ENCODE results near the gene CDH4.

CDH4 gene

DNA sequence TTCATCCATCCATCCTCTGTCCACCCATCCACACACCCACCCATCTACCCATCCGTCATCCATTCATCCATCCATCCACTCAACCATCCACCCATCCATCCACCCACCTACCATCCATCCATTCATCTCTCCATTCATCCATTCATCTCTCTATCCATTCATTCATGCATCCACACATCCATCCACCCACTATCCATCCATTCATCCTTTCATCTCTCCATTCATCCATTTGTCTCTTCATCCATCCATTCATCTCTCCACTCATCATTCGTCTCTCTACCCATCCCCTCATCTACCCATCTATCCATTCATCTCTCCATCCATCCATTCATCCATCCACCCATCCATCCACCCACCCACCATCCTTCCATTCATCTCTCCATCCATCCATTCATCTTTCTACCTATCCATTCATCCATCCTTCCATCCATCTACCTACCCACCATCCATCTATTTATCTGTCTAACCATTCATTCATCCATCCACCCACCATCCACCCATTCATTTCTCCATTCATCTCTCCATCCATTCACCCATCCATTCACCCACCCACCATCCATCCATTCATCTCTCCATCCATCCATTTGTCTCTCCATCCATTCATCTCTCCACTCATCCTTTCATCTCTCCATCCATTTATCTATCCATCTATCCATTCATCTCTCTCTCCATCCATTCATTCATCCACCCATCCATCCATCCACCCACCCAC is 538.2 kb downstream of the CDH4 start:
- no peak for DNase-seq (ENCODE audit: low read depth)

GRCh38 chr20:61791995-61792394 is 539.9 kb downstream of the CDH4 start:
- no peak for DNase-seq (ENCODE audit: low read depth)

GRCh38 chr20:61795669-61796630 is 543.9 kb downstream of the CDH4 start:
- no peak for DNase-seq (ENCODE audit: low read depth)

GRCh38 chr20:61796738-61797137 is 544.7 kb downstream of the CDH4 start:
- no peak for DNase-seq (ENCODE audit: low read depth)

- DNase-seq (ENCODE audit: low read depth) = no peak
These were observed 545.1 kb downstream of the CDH4 start for GRCh38 chr20:61797200-61797599.

- no peak for DNase-seq (ENCODE audit: low read depth)
These were observed 545.9 kb downstream of the CDH4 start for GRCh38 chr20:61797971-61798411.

GRCh38 chr20:61798632-61799031 is 546.6 kb downstream of the CDH4 start:
- no peak for DNase-seq (ENCODE audit: low read depth)

DNA sequence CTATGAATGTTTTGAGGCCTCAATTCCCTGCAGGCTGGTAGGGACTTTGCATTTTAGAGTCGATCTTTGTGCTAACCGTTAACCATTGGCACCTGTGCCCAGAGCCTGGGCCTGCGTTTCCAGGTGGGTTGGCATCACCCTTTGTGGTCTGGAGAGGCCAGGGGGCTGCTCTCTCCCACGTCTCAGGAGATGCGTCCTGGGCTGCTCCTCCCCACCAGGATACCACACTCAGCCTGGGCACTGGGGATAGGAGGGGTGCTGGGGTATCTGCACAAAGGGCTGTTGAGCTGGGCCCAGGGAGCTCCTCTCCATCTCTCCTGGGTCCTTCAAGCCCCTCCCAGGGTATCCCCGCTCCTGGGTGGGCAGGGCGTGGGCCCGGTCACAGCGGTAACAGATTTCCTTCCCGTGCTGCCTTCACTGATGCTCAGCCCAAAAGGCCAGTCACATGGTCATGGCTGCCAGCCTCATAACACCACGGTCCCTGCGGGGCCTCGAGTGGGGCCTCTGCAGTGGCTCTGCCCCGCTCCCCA is 547.4 kb downstream of the CDH4 start:
- no peak for DNase-seq (ENCODE audit: low read depth)

DNA sequence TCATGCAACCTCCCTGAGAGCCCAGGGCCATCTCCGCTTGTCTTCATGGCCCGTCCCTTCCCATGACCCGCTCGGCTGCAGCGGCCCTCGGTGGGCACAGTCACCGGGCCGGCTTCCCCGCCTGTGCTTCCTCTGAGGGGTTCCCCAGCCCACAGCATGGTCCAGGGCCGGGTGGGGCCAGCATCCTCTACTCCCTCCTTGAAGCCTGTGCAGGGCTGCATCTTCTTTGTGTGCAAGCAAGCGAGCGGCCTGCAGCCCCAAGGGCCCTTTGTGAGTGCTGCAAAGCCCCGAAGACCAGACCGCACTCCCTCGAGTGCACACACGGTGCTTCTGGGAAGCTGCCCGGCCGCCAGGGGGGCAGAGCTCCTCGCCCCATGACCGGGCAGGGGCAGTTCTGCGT is 547.9 kb downstream of the CDH4 start:
- DNase-seq (ENCODE audit: low read depth) = no peak

GRCh38 chr20:61800359-61801064 is 548.5 kb downstream of the CDH4 start:
- no peak for DNase-seq (ENCODE audit: low read depth)

GRCh38 chr20:61801065-61801360 is 549.0 kb downstream of the CDH4 start:
- DNase-seq (ENCODE audit: low read depth) = no peak

GRCh38 chr20:61801428-61801827 is 549.4 kb downstream of the CDH4 start:
- no peak for DNase-seq (ENCODE audit: low read depth)

- no peak for DNase-seq (ENCODE audit: low read depth)
These were observed 549.9 kb downstream of the CDH4 start for GRCh38 chr20:61801857-61802442.

GRCh38 chr20:61802721-61803311 is 550.8 kb downstream of the CDH4 start:
- no peak for DNase-seq (ENCODE audit: low read depth)

- DNase-seq (ENCODE audit: low read depth) = no peak
These were observed 551.4 kb downstream of the CDH4 start for GRCh38 chr20:61803416-61803914.

DNA sequence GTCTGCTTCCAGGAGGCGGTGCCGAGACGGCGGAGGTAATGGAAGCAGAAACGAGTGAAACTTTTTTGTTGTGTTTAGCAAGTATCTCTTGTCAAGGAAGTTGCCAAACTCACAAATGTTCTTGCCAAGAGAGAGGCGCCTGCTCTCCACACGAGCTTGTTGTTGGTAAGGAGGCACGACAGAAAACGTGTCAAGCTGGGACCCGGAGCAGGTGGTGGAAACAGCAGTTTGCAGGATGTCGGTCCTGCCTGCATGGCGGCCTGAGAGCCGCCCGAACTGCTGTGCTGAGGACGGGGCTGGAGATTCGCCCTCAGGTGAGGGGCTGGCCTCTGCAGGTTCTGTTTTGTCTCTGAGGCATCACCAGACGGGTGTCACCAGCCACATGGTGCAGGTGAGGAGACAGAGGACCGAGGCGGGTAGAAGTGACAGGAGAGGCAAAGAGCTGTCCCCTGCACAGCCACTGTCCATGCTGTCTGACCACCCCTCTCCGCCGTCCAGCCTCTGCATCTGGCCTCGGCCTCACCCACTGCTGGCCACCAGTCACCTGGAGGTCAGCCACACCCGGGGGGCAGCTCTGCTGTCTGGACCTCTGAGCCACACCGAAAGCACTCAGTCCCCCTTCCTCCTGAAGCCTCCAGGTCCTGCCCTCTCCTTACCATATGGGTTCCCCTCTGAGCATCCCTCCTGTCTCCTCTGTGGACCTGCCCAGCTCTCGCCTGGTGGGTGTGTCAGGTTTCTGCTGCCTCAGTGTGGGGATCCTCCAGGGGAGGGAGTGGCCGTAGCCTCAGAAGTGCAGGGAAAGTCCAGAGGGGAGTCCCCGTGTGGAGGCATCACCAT is 552.1 kb downstream of the CDH4 start:
- DNase-seq (ENCODE audit: low read depth) = peak; percentile 9

DNA sequence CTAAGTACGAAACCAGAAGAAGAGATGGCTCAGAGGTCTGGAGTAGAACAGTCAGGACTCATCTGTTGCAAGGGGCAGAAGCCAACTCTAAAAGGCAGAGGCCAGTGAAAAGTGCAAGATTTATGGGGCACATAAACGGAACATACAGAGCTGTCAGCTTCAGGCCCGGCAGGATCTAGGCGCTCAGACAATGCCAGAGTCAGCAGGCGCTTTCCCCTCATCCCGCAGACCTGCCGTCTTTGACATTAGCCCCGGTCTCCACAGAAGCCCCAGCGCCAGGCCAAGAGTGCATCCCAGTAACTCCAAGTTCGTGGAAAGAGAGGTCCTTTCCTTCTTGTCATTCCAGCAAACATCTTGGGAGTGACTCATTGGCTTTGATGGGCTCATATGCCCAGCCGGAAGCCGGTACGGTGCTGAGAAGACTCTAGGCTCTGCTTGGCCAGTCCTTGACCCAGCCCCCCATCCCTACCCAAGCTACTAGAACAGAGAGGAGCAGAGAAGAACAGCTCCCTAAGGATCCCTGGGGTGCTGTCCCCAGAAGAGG is 552.8 kb downstream of the CDH4 start:
- no peak for DNase-seq (ENCODE audit: low read depth)

GRCh38 chr20:61805365-61805764 is 553.3 kb downstream of the CDH4 start:
- no peak for DNase-seq (ENCODE audit: low read depth)

DNA sequence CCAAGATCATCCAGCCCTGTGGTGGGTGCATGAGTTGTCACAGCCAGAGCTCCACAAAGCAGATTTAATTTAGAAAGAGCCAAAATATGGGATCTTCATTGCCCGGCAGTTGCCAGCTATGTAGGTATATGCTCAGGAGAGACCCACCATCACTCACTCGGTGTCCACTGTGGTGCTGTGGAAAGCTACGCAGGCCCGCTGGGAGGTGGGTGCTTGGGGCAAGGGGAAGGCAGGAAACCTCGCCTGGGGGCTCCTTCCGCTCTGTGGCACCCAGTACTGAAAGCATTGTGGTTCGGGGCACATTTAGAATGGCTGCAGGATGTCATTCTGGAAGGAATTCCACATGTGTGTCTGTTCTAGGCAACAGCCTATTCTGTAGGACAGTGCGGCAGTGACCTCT is 553.7 kb downstream of the CDH4 start:
- DNase-seq (ENCODE audit: low read depth) = no peak

- DNase-seq (ENCODE audit: low read depth) = no peak
These were observed 554.3 kb downstream of the CDH4 start for GRCh38 chr20:61806314-61806713.

All from iris pigment epithelial cell (primary cell).